H1 (cell line): ENCODE measurements around the gene MAPT. TPM values are rescaled to one million over a fixed set of nuclear protein-coding genes. Genes with fewer than 3 reads are reported as not detected.

ENCODE experiments used
- CREB1 ChIP-seq: IDR thresholded peaks from 2 replicates; pipeline ENCODE4 v1.6.1; 2012; ENCODE audit warnings: inconsistent platforms
- SP4 ChIP-seq: IDR thresholded peaks from 2 replicates; pipeline ENCODE4 v1.6.1; 2012; ENCODE audit warnings: low read length, inconsistent platforms
- SRF ChIP-seq: IDR thresholded peaks from 2 replicates; pipeline ENCODE4 v1.6.1; 2011; ENCODE audit warnings: mild to moderate bottlenecking, low read depth, low read length, moderate library complexity
- polyA plus RNA-seq, 7 experiments: library from polyadenylated mRNA; depleted of rRNA in 3 of 7; stranded (reverse) in 5 of 7; unstranded in 2 of 7; fragments of >200 nt in 5 of 7; fragments of 200-250 nt in 2 of 7; gene quantifications; 1 replicate in 5 of 7; 2 replicates in 1 of 7; 4 replicates in 1 of 7; pipeline versions ENCODE4 v1.2.1 to v1.2.3, GENCODE V29; 2011 to 2013; ENCODE audit warnings: missing spikeins in 2 of 7, mixed read lengths in 2 of 7
- total RNA-seq: library from RNA; stranded (reverse); fragmentation: NEBNext Ultra II Directional; extraction: Animal tissue kit (Norgen Biotek cat#: 25700); gene quantifications from 2 replicates; pipeline ENCODE4 v1.2.1, GENCODE V29; 2021
- TF ChIP-seq, protein P1 (sequence below): fragments of 300-600 bp; sonication (generic); IDR thresholded peaks from 2 replicates; pipeline ENCODE4 v1.7.1; 2012; ENCODE audit warnings: low read length, moderate library complexity, mild to moderate bottlenecking, inconsistent platforms; ENCODE audit not compliant: insufficient replicate concordance
- TF ChIP-seq, protein P2 (sequence below): IDR thresholded peaks from 2 replicates; pipeline ENCODE4 v1.6.1; 2011; ENCODE audit warnings: low read depth, mild to moderate bottlenecking, low read length; ENCODE audit not compliant: insufficient read depth
- TF ChIP-seq, protein P3 (sequence below): IDR thresholded peaks from 2 replicates; pipeline ENCODE4 v1.6.1; 2012; ENCODE audit warnings: inconsistent platforms
- TF ChIP-seq, protein P4 (sequence below): IDR thresholded peaks from 2 replicates; pipeline ENCODE4 v1.6.1; 2012; ENCODE audit warnings: inconsistent platforms

Gene MAPT
- total and polyA plus RNA-seq, 2 of the 8 experiments (the other 6 are each of a cell fraction or from before 2014, with no cell fraction given), result 0.54 to 1.7 TPM

DNA sequence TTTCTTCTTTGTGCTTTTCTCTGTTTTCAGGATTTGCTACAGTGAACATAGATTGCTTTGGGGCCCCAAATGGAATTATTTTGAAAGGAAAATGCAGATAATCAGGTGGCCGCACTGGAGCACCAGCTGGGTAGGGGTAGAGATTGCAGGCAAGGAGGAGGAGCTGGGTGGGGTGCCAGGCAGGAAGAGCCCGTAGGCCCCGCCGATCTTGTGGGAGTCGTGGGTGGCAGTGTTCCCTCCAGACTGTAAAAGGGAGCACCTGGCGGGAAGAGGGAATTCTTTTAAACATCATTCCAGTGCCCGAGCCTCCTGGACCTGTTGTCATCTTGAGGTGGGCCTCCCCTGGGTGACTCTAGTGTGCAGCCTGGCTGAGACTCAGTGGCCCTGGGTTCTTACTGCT lies 105.9 kb downstream of the MAPT start (continued):
- TF ChIP-seq, protein P1, sequence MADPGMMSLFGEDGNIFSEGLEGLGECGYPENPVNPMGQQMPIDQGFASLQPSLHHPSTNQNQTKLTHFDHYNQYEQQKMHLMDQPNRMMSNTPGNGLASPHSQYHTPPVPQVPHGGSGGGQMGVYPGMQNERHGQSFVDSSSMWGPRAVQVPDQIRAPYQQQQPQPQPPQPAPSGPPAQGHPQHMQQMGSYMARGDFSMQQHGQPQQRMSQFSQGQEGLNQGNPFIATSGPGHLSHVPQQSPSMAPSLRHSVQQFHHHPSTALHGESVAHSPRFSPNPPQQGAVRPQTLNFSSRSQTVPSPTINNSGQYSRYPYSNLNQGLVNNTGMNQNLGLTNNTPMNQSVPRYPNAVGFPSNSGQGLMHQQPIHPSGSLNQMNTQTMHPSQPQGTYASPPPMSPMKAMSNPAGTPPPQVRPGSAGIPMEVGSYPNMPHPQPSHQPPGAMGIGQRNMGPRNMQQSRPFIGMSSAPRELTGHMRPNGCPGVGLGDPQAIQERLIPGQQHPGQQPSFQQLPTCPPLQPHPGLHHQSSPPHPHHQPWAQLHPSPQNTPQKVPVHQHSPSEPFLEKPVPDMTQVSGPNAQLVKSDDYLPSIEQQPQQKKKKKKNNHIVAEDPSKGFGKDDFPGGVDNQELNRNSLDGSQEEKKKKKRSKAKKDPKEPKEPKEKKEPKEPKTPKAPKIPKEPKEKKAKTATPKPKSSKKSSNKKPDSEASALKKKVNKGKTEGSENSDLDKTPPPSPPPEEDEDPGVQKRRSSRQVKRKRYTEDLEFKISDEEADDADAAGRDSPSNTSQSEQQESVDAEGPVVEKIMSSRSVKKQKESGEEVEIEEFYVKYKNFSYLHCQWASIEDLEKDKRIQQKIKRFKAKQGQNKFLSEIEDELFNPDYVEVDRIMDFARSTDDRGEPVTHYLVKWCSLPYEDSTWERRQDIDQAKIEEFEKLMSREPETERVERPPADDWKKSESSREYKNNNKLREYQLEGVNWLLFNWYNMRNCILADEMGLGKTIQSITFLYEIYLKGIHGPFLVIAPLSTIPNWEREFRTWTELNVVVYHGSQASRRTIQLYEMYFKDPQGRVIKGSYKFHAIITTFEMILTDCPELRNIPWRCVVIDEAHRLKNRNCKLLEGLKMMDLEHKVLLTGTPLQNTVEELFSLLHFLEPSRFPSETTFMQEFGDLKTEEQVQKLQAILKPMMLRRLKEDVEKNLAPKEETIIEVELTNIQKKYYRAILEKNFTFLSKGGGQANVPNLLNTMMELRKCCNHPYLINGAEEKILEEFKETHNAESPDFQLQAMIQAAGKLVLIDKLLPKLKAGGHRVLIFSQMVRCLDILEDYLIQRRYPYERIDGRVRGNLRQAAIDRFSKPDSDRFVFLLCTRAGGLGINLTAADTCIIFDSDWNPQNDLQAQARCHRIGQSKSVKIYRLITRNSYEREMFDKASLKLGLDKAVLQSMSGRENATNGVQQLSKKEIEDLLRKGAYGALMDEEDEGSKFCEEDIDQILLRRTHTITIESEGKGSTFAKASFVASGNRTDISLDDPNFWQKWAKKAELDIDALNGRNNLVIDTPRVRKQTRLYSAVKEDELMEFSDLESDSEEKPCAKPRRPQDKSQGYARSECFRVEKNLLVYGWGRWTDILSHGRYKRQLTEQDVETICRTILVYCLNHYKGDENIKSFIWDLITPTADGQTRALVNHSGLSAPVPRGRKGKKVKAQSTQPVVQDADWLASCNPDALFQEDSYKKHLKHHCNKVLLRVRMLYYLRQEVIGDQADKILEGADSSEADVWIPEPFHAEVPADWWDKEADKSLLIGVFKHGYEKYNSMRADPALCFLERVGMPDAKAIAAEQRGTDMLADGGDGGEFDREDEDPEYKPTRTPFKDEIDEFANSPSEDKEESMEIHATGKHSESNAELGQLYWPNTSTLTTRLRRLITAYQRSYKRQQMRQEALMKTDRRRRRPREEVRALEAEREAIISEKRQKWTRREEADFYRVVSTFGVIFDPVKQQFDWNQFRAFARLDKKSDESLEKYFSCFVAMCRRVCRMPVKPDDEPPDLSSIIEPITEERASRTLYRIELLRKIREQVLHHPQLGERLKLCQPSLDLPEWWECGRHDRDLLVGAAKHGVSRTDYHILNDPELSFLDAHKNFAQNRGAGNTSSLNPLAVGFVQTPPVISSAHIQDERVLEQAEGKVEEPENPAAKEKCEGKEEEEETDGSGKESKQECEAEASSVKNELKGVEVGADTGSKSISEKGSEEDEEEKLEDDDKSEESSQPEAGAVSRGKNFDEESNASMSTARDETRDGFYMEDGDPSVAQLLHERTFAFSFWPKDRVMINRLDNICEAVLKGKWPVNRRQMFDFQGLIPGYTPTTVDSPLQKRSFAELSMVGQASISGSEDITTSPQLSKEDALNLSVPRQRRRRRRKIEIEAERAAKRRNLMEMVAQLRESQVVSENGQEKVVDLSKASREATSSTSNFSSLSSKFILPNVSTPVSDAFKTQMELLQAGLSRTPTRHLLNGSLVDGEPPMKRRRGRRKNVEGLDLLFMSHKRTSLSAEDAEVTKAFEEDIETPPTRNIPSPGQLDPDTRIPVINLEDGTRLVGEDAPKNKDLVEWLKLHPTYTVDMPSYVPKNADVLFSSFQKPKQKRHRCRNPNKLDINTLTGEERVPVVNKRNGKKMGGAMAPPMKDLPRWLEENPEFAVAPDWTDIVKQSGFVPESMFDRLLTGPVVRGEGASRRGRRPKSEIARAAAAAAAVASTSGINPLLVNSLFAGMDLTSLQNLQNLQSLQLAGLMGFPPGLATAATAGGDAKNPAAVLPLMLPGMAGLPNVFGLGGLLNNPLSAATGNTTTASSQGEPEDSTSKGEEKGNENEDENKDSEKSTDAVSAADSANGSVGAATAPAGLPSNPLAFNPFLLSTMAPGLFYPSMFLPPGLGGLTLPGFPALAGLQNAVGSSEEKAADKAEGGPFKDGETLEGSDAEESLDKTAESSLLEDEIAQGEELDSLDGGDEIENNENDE, result no peak
- TF ChIP-seq, protein P2, sequence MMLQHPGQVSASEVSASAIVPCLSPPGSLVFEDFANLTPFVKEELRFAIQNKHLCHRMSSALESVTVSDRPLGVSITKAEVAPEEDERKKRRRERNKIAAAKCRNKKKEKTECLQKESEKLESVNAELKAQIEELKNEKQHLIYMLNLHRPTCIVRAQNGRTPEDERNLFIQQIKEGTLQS, result no peak
- TF ChIP-seq, protein P3, sequence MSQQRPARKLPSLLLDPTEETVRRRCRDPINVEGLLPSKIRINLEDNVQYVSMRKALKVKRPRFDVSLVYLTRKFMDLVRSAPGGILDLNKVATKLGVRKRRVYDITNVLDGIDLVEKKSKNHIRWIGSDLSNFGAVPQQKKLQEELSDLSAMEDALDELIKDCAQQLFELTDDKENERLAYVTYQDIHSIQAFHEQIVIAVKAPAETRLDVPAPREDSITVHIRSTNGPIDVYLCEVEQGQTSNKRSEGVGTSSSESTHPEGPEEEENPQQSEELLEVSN, result no peak
- TF ChIP-seq SP4 (no peak), CREB1 (no peak), SRF (no peak)
- TF ChIP-seq, protein P4, sequence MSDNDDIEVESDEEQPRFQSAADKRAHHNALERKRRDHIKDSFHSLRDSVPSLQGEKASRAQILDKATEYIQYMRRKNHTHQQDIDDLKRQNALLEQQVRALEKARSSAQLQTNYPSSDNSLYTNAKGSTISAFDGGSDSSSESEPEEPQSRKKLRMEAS, result no peak
